Measurements from ENCODE around the gene GP5. TPM values are rescaled to one million over a fixed set of nuclear protein-coding genes. Genes with fewer than 3 reads are reported as not detected.

The GP5 gene
- total RNA-seq, 2 donors from 2014 or later, result 0.08 TPM; not detected in 1

DNA sequence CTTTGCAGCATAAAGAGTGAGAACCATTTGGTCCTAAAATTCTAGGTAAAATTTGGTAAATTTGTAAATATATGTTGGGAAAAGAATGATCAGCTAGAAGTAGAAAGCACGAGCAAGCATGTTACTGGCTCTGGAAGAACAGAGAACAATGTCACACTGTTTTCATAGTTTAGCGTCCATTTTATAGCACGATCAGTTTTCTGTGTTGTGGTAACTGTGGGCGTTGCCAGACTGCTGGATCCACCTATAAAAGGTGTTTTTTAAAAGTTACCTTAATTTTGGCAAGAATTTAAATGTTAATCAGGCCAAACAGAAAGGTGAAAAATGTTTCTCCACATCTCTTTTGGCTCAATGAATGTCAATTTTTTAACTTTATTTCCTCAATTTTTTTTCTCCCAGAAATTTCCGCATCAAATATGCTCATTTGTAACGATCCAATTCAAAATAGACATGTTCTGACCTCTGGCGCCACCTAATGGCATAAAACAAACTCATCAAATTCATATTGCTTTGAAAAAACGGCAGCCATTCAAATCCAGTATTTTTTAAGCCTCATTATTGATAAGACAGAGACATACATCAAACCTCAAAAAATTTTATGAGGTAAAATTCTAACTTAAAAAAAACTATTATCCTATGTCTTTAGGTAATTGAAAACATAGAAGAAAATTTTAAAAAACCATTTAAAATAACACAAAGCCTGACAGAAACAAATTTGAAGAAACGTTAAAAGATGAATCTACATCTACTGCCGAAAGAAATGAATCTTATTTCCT is 5.5 kb upstream of the GP5 start:
- Histone ChIP-seq H3K9me3 (no peaks in the 10 kb centered on the region), H3K27ac (no peak overlapping the region), H3K36me3 (peaks cover 34% of the 10 kb centered on the region), H3K27me3 (no peaks in the 10 kb centered on the region), H3K4me3 (no peak overlapping the region), H3K4me1 (no peaks in the 10 kb centered on the region)
- DNase-seq (ENCODE audit: low spot score), result no peak
- TF ChIP-seq, protein P1, sequence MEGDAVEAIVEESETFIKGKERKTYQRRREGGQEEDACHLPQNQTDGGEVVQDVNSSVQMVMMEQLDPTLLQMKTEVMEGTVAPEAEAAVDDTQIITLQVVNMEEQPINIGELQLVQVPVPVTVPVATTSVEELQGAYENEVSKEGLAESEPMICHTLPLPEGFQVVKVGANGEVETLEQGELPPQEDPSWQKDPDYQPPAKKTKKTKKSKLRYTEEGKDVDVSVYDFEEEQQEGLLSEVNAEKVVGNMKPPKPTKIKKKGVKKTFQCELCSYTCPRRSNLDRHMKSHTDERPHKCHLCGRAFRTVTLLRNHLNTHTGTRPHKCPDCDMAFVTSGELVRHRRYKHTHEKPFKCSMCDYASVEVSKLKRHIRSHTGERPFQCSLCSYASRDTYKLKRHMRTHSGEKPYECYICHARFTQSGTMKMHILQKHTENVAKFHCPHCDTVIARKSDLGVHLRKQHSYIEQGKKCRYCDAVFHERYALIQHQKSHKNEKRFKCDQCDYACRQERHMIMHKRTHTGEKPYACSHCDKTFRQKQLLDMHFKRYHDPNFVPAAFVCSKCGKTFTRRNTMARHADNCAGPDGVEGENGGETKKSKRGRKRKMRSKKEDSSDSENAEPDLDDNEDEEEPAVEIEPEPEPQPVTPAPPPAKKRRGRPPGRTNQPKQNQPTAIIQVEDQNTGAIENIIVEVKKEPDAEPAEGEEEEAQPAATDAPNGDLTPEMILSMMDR (IDR thresholded peaks at IDR 0.05), result peak; percentile 43 to 72

DNA sequence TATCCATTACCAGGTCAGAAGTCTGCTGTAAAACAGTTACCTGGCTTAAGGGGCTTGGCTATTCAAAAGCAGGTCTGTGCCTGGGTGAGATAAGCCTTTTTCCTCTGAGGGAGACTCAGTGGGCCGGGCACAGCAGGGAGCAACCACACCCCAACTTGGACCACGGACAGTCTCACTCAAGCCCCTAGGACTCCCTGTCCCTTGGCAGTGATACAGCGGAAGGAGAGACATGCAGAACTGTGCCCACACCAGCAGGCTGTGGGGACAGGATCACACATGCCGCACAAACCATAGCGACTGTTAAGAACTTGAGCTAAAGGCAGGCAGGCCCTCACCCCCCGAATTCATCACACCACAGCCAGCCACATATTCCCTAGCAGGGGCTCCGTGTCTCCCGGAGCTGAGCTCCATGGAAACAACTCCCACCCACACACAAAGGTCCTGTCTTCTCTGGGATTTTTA is 2.8 kb upstream of the GP5 start:
- Histone ChIP-seq H3K27ac (peak overlapping the region in 1 of 2 donors; percentile 42), H3K27me3 (no peaks in the 10 kb centered on the region), H3K4me1 (peaks cover 0 to 18% of the 10 kb centered on the region in 2 donors), H3K9me3 (no peaks in the 10 kb centered on the region), H3K4me3 (no peak overlapping the region), H3K36me3 (peaks cover 18% of the 10 kb centered on the region)
- TF ChIP-seq, protein P1 (IDR thresholded peaks at IDR 0.05), result no peak
- DNase-seq (ENCODE audit: low spot score), result no peak

DNA sequence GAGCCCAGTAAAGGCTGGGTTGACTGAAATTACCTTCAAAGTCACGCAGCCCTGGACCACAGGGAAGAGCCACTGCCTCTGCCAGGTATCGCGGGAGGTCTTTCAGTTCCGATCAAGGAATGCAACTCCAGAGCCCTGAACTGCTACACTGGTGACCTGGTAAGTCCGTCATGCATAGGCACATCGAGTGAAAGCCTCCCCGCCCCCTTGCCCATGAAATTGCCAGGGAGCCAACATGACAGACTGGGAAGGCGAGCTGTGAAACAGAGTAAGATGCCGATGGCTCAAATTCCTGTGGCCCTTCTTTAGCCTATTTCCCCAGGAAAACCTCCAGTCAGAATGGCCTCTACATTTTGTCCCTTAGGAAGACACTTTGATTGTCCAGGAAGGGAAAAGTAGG is 2.3 kb upstream of the GP5 start:
- peaks cover 0 to 23% of the 10 kb centered on the region in 2 donors for H3K4me1 ChIP-seq
- peaks cover 18% of the 10 kb centered on the region for H3K36me3 ChIP-seq
- no peak overlapping the region for H3K4me3 ChIP-seq
- DNase-seq (ENCODE audit: low spot score), result no peak
- H3K27ac ChIP-seq, result peak overlapping the region in 1 of 2 donors; percentile 42
- H3K27me3 ChIP-seq, result no peaks in the 10 kb centered on the region
- TF ChIP-seq, protein P1 (IDR thresholded peaks at IDR 0.05), result no peak
- no peaks in the 10 kb centered on the region for H3K9me3 ChIP-seq

DNA sequence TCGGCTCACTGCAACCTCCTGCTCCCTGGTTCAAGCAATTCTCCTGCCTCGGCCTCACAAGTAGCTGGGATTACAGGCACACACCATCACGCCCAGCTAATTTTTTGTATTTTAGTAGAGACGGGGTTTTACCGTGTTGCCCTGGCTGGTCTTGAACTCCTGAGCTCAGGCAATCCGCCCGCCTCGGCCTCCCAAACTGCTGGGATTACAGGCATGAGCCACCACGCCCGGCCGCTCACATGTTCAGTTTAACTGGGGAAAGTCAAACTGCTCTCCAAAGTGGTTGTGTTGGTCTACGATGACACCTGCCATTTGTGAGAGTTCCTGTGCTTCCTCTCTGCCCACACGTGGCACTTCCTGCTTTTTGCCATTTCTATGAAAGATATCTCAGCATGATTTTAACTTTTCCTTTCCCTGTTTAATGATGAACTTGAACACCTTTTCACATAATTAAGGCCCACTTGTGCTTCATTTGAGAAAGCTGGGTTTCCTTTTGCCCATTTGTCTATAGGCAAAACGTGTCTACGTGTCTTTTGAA is 877 bp upstream of the GP5 start:
- H3K27me3 ChIP-seq, result no peaks in the 10 kb centered on the region
- TF ChIP-seq, protein P1 (IDR thresholded peaks at IDR 0.05), result no peak
- peaks cover 7% of the 10 kb centered on the region for H3K36me3 ChIP-seq
- no peak overlapping the region for H3K27ac ChIP-seq
- no peaks in the 10 kb centered on the region for H3K9me3 ChIP-seq
- no peak overlapping the region for H3K4me3 ChIP-seq
- DNase-seq (ENCODE audit: low spot score), result no peak
- peaks cover 0 to 23% of the 10 kb centered on the region in 2 donors for H3K4me1 ChIP-seq

DNA sequence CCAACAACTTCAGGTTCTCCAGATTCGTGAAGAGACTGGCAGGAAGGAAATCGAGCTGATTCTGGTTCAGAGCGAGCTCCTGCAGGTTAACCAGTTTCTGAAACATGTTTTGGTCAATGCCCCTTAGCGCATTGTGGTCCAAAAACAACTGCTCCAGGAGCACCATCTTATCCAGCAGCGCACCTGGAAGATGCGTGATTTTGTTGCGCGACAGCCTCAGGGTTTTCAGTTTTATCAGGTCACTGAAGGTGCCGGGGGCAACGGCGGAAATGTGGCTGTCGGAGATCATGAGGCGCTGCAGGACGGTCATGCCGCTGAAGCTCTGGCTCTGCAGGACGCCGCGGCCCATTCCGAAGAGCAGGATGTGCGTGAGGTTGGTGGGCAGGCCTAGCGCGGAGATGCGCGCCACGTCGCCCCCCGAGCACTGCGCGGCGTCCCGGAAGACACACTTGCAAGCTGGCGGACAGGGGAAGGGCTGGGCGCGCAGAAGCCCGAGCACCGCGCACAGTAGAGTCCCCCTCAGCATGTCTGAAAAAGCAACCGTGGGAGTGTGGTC is 1.2 kb downstream of the GP5 start:
- Histone ChIP-seq H3K4me1 (peaks cover 0 to 23% of the 10 kb centered on the region in 2 donors), H3K36me3 (no peaks in the 10 kb centered on the region), H3K9me3 (no peaks in the 10 kb centered on the region), H3K4me3 (peak overlapping the region in 1 of 2 donors; percentile 38), H3K27ac (no peak overlapping the region), H3K27me3 (no peaks in the 10 kb centered on the region)
- TF ChIP-seq, protein P1 (IDR thresholded peaks at IDR 0.05), result no peak
- no peak for DNase-seq (ENCODE audit: low spot score)

Measured in right atrium auricular region (tissue), 2 donors.